GM18505 (cell line): Measurements from ENCODE around the gene ACSS1.

Source experiments
- ATAC-seq: cut with Tn5 transposase; IDR thresholded peaks from one replicate; pipeline ENCODE4 v1.9.1; 2021; ENCODE audit not compliant: unreplicated experiment
- POLR2A ChIP-seq: IDR thresholded peaks from 4 replicates; pipeline ENCODE4 v1.6.1; 2011; ENCODE audit warnings: borderline replicate concordance; ENCODE audit not compliant: insufficient read depth, insufficient read length; ENCODE audit errors: extremely low read depth

ACSS1 gene

DNA sequence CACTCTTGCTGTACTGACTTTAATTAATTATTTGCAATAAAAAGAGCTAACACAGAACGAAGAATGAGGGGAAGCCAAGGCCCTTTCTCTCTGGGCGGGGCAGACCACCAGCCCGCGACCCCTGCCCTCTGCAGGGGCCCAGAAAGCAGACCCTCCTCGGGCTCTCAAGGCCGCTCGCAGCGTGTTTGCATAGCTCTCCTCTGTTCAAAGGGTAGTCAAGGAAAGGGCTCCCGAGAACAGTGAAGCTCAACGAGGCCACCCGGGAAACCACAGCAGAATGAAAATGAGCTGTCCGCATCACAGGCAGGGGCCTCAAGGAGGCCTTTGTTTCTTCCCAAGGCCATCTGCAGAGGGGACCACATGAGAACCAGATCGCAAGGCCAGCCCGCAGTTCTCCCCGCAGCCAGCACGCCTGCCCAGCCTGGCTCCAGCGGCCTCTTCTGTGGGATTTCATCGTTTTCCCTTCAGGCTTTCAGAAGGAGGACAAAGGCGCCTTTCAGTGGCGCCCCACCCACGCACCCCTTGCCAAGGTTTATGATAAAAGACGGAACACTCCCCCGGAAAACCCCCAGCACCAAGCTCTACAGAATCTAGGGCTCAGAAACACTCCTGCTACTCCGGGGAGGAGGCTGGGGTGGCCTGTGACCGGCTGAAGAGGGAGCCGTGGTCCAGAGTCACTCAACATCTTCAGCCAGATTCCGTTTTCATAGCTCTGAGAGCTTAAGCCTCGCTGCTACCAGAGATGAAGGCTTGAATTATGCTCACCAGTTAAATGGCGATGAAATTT is 25.3 kb downstream of the ACSS1 start:
- no peak for TF ChIP-seq POLR2A
- ATAC-seq, result no peak

DNA sequence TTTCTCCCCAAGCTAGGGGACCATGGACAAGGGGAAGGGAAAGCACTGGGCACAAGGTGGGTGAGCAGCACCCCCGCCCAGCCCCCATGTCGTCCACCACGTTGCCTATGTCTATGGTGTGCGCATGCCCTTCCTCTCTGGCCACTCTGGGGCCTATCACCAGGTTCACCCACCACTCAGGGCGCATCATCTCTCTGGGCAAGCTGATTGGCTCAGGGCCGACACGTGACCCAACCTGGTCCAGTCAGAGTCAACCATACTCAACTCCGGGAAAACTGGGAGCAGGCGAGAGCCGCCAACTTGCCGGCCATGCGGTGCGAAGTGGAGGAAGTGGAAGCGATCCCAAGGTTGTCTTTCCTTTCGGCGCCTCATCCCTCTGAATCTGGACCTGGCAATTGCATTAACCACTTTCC is 25.9 kb downstream of the ACSS1 start:
- ATAC-seq, result no peak
- no peak for TF ChIP-seq POLR2A

DNA sequence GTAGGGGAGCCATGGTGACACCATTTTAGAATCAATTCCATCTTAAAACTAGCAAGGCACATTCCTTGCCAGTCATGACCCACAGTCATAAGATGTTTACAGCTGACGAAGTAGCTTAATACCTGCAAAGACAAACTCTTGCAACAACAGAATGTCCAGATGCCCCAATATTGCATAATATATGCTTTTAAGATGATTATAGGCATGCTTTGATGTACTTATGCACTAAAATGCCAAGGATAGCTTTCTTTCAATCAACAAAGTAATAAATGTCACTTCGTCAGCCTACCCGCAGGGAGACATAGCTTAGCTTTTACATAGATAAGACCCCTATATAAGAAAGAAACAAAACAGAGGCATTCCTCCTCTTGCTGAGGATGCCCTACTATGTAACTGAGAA is 26.7 kb downstream of the ACSS1 start:
- TF ChIP-seq POLR2A, result no peak

DNA sequence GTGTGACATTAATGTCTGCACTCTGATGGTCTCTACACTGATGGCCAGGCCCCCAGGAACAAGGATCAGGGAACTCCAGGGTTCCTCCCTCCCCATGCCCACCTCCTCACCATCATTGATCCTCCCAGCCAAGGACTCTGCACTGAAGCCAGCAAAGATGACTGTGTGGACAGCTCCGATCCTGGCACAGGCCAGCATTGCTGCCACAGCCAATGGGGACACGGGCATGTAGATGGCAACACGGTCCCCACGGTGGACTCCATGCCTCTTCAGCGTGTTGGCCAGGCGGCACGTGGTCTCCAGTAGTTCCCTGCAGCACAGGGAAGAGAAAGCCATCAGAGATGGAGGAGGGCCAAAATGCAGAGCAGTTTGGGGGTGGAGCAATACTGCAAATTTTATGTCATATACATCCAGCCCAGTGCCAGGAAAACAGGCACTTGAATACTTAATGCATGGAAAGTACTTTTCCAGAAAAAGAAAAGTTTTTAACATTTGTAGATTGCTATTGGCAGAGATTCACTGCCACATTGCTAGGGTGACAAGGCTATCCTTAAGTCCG is 27.2 kb downstream of the ACSS1 start:
- ATAC-seq, result no peak
- TF ChIP-seq POLR2A, result no peak

More for the DNA sequence above, 26.7 kb downstream of the ACSS1 start:
- no peak for ATAC-seq

DNA sequence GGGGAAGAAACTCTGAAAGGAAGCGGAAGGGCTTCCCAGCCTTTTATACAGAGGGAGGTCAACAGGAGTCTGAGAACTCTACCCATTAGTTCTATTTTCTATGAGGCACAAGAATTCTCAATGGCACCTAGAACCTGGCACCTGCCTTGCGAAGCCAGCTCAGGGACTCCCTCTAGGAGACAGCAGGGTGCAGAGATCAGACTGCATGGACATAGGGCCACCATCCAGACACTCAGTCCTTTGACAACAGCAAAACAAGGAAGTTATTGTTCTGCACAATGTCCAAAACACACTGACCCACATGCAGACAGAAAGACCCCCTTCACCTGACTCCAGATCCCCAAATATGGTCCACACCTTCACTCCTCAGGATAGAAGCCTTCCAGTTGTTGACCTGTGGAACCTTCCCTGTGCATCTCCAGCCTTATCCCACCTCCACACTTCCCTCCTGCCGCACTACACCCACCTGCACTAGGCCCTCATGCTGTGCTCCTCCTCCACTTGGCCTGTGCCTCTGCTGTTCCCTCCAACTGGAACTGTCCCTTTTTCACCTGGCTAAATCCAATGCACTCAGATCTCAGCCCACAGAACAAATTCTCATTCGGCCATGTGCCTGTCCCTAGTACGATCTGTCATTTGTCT is 27.8 kb downstream of the ACSS1 start:
- no peak for TF ChIP-seq POLR2A
- no peak for ATAC-seq

DNA sequence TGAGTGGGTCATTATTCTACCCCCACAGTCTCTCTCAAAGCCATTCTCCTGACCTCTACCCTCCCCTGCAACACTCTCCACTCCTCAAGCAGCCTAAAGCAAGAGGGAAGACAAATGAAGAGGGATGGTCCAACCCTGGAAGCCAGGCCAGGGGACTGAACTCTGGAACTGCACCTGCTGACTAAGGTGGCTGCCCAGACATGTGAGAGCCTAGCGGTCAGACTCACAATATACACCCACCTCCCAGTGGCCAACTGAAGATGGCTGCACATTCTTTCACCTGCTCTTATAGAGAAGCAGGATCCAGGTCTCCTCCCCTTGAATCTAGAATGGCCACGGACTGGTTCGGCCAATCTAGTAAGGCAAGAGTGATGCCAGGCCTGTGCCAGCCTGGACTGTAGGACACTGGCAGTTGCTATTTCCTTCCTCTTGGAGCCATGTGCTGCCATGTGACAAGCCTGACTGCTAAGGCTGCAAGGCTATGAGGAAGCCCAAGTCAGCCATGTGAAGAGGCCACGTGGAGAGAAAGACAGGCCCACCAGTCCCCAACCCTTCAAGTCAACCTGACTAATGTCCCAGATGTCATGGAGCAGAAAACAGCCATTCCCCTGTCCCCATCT is 31.8 kb downstream of the ACSS1 start:
- no peak for TF ChIP-seq POLR2A
- no peak for ATAC-seq

DNA sequence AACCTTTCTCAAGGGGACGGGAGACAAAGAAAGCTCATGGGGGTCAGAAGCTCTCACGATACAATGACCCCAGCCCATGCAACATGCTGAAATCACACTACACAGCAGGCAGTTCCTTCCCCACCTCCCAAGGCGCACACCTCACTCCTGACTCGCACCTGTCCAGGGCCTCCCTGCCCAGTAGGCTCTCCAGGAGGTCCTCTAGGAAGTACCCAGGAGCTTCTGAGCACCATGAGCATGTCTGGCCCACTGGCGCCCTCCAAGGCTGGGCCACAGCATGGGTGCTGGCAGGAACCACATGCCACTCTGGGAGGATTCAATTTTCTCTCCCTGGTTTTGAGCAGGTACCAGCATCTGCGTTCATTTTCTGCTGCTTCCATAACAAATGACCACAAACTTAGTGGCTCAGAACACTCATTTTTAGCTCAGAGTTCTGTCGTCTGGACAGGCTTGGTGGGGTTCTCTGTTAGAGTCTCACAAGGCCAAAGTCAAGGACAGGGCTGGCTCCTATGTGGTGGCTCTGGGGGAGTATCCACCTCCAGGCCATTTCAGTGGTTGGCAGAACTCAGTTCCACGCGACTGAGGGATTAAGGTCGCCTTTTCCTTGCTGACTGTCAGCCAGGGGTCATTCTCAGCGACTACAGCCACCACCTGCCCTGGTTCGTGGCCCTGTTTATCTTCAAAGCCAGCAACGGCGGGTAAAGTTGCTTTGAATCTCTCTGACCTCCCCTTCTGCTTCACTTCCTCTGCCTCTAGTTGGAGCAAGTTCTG is 32.7 kb downstream of the ACSS1 start:
- no peak for TF ChIP-seq POLR2A
- ATAC-seq, result no peak

DNA sequence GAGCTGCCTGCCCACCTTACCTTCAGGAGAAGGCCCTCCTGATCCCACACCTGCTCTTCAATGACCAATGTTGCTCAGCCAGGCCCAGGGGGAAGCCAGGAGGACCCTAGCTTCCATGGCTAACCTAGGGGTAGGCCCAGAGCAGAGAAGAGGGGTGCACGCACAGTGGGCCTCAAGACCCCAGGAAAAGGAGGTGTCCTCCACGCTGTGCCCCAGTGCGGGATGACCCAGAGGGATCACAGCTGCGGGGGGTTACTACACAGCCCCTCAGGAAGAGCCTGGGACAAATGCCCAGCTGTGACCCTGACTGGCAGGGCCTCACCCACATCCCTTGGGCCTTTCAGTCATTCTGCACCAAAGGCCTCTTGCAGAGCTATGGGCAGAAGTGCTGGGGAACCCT is 33.8 kb downstream of the ACSS1 start:
- ATAC-seq, result no peak
- no peak for TF ChIP-seq POLR2A

DNA sequence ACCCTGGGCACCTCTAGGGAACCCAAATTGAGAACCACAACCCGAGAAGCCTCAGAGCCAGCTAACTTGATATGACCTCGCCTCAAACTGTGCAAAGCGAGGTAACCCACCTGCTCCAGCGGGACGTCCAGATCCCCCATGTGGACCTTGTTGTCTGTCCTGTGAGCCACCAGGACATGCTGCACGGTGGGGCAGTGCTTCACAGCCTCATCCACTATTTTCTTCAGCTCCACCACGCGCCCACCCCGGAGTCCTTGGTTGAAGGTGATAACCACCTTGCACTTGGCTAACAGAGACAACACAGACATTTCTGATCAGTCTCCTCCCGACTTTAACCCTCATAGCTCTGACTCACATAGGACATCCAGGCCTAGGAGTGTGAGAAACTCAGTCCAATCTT is 34.6 kb downstream of the ACSS1 start:
- TF ChIP-seq POLR2A, result no peak
- no peak for ATAC-seq

DNA sequence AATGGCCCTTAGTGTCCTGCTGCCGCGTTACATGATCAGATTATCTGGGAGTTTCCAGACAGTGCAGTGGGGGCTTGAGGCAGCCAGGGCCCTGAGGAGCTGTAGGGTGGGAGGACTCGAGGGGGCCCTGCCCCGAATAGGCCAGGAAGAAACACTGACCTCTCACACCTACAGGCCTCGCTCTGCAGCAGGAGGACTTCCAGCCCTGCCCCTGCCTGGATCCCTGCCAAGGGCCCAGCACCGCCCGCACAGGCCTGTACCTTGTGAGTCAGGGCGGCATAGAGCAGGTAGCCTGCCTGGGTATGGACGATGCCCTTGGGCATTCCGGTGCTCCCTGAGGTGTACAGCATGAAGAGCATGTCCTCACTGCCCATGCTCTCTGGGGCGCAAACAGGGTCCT is 35.3 kb downstream of the ACSS1 start:
- no peak for ATAC-seq
- TF ChIP-seq POLR2A, result no peak

DNA sequence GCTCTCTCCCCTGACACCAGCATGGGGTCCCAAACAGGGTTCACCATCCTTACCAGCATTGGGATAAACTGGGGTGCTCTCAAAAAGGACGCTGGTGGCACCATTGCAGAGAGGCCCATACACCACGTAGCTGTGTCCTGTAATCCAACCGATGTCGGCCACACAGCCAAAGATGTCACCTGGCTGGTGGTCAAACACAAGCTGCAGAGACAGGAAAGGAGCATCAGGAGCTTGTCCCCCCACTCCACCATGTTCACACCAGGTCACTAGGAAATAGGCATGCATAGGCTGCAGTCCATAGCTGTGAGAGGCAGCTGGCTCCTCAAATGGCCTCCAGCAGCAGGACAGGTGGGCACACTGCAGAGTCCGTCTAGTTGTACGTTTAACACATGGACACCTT is 36.6 kb downstream of the ACSS1 start:
- no peak for ATAC-seq
- no peak for TF ChIP-seq POLR2A

DNA sequence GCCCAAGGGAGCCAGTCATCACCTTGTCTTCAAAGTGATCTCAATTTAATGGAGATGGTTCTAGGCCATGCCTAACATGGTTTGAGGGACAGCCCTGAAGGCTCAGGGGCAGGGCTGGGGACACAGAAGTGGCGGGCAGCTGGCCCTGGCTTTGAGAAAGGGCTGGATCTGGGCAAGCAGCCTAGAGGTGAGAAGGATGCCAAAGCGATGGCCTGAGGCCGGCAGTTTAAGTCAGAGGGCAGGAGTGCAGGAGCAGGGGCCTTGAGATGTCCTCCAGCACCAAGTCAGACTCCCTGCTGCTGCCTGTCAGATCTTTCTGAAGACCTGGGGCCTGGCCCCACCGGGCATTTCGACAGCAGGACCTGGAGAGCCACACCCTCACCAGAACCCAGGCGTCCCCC is 37.0 kb downstream of the ACSS1 start:
- ATAC-seq, result no peak
- no peak for TF ChIP-seq POLR2A

DNA sequence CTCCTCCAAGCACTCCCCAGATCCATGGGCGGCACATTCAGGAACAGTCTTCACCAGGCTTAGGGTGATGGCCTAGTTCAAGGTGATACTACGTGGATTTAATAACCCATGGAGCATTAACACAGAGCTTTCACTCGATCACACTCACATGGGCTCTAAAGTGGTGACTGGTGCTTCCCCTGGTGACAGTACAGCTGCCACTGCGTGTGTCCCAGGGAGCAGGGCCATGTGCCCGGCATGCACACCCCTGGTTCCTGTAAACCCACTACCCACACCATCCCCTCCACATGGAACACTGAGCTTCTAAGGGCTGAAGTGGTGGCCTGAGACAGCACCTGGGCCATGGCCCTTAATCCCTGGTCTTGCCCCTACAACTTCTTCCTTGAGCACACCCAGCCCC is 37.6 kb downstream of the ACSS1 start:
- no peak for TF ChIP-seq POLR2A
- no peak for ATAC-seq
